Osteoblast (primary cell): ENCODE data around the gene CTNNA2. TPM values are rescaled to one million over a fixed set of nuclear protein-coding genes. Genes with fewer than 3 reads are reported as not detected.
A peak's percentile ranks its signal among the peaks of the same experiment; 100 is the strongest.

Experiments
- DNase-seq: peaks from one replicate; pipeline ENCODE4 v3.0.0; 2011; ENCODE audit warnings: low spot score, mixed read lengths; ENCODE audit not compliant: insufficient read length; ENCODE audit errors: missing footprints
- H2AFZ ChIP-seq: 2 replicates; pipeline ENCODE4 v1.6.0; 2011; ENCODE audit warnings: mild to moderate bottlenecking, low read length
- H3K27ac ChIP-seq: 2 replicates; pipeline ENCODE4 v1.5.1; 2011; ENCODE audit warnings: mild to moderate bottlenecking, low read depth, low read length, moderate library complexity
- H3K27me3 ChIP-seq: 2 replicates; pipeline ENCODE4 v1.6.0; 2012; ENCODE audit warnings: mild to moderate bottlenecking, control low read depth, inconsistent platforms, low read length, moderate library complexity; ENCODE audit not compliant: insufficient read depth
- H3K36me3 ChIP-seq: 2 replicates; pipeline ENCODE4 v1.5.1; 2011; ENCODE audit warnings: mild to moderate bottlenecking, low read length, control low read depth, moderate library complexity; ENCODE audit not compliant: insufficient read depth
- H3K4me1 ChIP-seq: 2 replicates; pipeline ENCODE4 v1.5.1; 2011; ENCODE audit warnings: mild to moderate bottlenecking, low read length, control low read depth, moderate library complexity; ENCODE audit not compliant: insufficient read depth
- H3K4me2 ChIP-seq: 2 replicates; pipeline ENCODE4 v1.6.0; 2011; ENCODE audit warnings: mild to moderate bottlenecking, low read length; ENCODE audit not compliant: insufficient read depth
- H3K4me3 ChIP-seq: fragments of 200-600 bp; sonication (generic); 3 replicates; pipeline ENCODE4 v1.5.1; 2012; ENCODE audit warnings: mild to moderate bottlenecking, low read length, inconsistent platforms; ENCODE audit not compliant: insufficient read depth
- H3K79me2 ChIP-seq: 2 replicates; pipeline ENCODE4 v1.6.0; 2012; ENCODE audit warnings: mild to moderate bottlenecking, low read length, control low read depth, inconsistent platforms; ENCODE audit not compliant: insufficient read depth
- H3K9me3 ChIP-seq: 2 replicates; pipeline ENCODE4 v1.5.1; 2011; ENCODE audit warnings: low read depth, low read length, control low read depth
- H4K20me1 ChIP-seq: 2 replicates; pipeline ENCODE4 v1.6.0; 2012; ENCODE audit warnings: mild to moderate bottlenecking, low read length, control low read depth; ENCODE audit not compliant: insufficient read depth
- CTCF ChIP-seq: IDR thresholded peaks from 2 replicates; pipeline ENCODE4 v1.5.1; 2011; ENCODE audit warnings: mild to moderate bottlenecking, low read depth, low read length, moderate library complexity; ENCODE audit errors: extremely low read depth
- total RNA-seq: library from RNA; depleted of rRNA; stranded (reverse); fragments of >200 nt; gene quantifications from 2 replicates; pipeline ENCODE4 v1.2.3, GENCODE V29; 2012

The CTNNA2 gene
- total RNA-seq, 1 donor = not detected

GRCh38 chr2:79857888-79858287 lies 345.0 kb downstream of the CTNNA2 start:
- no peak for TF ChIP-seq CTCF
- no peak overlapping the region for H3K27ac ChIP-seq
- H3K4me2 ChIP-seq = no peak overlapping the region
- no peak overlapping the region for H2AFZ ChIP-seq
- H3K4me1 ChIP-seq = no peaks in the 10 kb centered on the region
- no peaks in the 10 kb centered on the region for H3K9me3 ChIP-seq
- H4K20me1 ChIP-seq = no peaks in the 10 kb centered on the region
- H3K79me2 ChIP-seq = no peaks in the 10 kb centered on the region
- no peak overlapping the region for H3K4me3 ChIP-seq
- DNase-seq = no peak
- no peaks in the 10 kb centered on the region for H3K36me3 ChIP-seq
- no peaks in the 10 kb centered on the region for H3K27me3 ChIP-seq

DNA sequence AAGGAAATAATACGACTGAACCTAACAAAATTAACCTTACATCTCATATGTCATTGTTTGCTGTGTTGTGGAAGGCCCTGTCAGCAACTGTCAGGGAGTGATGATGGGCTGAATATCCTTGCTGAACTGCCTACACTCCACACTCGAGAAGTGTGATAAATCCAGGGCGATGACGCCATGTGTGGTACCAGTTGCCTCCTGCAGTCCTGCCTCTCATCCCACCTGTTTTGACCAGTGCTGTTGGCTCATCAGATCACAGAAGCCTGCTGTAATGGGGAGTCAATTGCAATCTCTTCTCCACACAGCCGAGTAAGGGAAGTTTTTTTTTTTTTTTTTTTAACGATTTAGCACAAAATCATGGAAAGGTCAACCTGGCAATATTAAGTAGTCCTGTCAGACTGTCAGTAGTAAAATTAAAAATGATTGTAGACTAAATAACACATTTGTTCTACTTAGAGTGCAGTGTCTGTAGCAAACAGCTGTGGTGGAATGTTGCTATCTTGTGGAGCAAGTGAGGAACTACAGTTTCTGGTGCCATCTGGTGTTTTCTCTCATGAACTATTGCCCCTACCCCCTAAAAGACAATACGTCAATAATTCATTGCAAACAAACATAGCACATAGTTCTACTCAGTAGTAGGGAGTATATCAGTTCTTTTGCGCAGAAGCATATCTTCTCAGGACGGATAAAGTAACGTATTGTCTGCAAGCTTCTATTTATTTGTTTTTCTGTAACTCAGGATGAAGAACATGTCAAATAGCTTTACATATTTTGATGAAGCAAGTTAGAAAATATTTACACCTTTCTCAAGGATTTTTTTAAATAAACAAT lies 347.6 kb downstream of the CTNNA2 start:
- Histone ChIP-seq H2AFZ (no peak overlapping the region), H4K20me1 (no peaks in the 10 kb centered on the region), H3K9me3 (no peaks in the 10 kb centered on the region), H3K4me1 (no peaks in the 10 kb centered on the region), H3K4me3 (no peak overlapping the region), H3K36me3 (no peaks in the 10 kb centered on the region), H3K27ac (no peak overlapping the region), H3K4me2 (no peak overlapping the region), H3K79me2 (no peaks in the 10 kb centered on the region), H3K27me3 (no peaks in the 10 kb centered on the region)
- peak; percentile 70 for TF ChIP-seq CTCF
- peak; percentile 39 for DNase-seq

- H3K4me1 ChIP-seq = no peaks in the 10 kb centered on the region
- no peak overlapping the region for H3K4me3 ChIP-seq
- H3K27ac ChIP-seq = no peak overlapping the region
- DNase-seq = no peak
- H3K9me3 ChIP-seq = no peaks in the 10 kb centered on the region
- no peaks in the 10 kb centered on the region for H3K36me3 ChIP-seq
- no peak overlapping the region for H2AFZ ChIP-seq
- H4K20me1 ChIP-seq = no peaks in the 10 kb centered on the region
- H3K79me2 ChIP-seq = no peaks in the 10 kb centered on the region
- TF ChIP-seq CTCF = no peak
- H3K4me2 ChIP-seq = no peak overlapping the region
- no peaks in the 10 kb centered on the region for H3K27me3 ChIP-seq
Measured at GRCh38 chr2:79861059-79861374, 348.2 kb downstream of the CTNNA2 start.

DNA sequence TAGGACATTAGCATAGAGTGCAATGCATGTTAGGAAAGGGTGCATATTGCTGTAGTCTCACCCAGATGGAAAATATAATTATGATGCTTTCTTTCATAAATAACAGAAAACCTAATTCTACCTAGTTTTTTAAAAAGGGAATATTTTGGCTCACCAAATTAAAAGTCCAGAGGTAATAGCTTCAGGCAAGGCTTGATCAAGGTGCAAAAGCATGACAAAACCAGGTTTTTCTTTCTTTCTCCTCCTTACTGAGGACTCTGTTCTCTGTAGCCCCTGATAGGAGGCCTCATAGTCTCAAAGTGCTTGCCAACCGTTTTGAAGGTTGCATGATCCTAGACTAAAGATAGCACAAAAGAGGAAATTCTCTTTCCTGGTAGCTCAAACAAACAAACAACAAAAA lies 349.9 kb downstream of the CTNNA2 start:
- H3K36me3 ChIP-seq = no peaks in the 10 kb centered on the region
- DNase-seq = no peak
- H4K20me1 ChIP-seq = no peaks in the 10 kb centered on the region
- H3K4me3 ChIP-seq = no peak overlapping the region
- H3K4me2 ChIP-seq = no peak overlapping the region
- no peaks in the 10 kb centered on the region for H3K27me3 ChIP-seq
- H3K4me1 ChIP-seq = no peaks in the 10 kb centered on the region
- no peaks in the 10 kb centered on the region for H3K79me2 ChIP-seq
- no peak overlapping the region for H2AFZ ChIP-seq
- no peak for TF ChIP-seq CTCF
- no peaks in the 10 kb centered on the region for H3K9me3 ChIP-seq
- H3K27ac ChIP-seq = no peak overlapping the region
